Glutamatergic neuron (in vitro differentiated cells): Measurements from ENCODE around the gene UTY. TPM values are rescaled to one million over a fixed set of nuclear protein-coding genes. Genes with fewer than 3 reads are reported as not detected.
A peak's percentile ranks its signal among the peaks of the same experiment; 100 is the strongest.

Experiments
- DNase-seq: peaks from one replicate; pipeline ENCODE4 v3.0.0; 2022
- H3K27ac Mint-ChIP-seq: one replicate; pipeline ENCODE4 v1.8.0; 2020; ENCODE audit warnings: mild to moderate bottlenecking, mixed read lengths, inconsistent platforms; ENCODE audit not compliant: unreplicated experiment
- H3K27me3 Mint-ChIP-seq: one replicate; pipeline ENCODE4 v1.8.0; 2020; ENCODE audit warnings: mild to moderate bottlenecking, moderate library complexity, mixed read lengths, inconsistent platforms; ENCODE audit not compliant: unreplicated experiment
- H3K36me3 Mint-ChIP-seq: one replicate; pipeline ENCODE4 v1.8.0; 2020; ENCODE audit warnings: mild to moderate bottlenecking, mixed read lengths, inconsistent platforms; ENCODE audit not compliant: unreplicated experiment
- H3K4me1 Mint-ChIP-seq: one replicate; pipeline ENCODE4 v1.8.0; 2020; ENCODE audit warnings: mild to moderate bottlenecking, low read depth, mixed read lengths, inconsistent platforms; ENCODE audit not compliant: unreplicated experiment
- H3K4me3 Mint-ChIP-seq: one replicate; pipeline ENCODE4 v1.8.0; 2020; ENCODE audit warnings: mild to moderate bottlenecking, mixed read lengths, inconsistent platforms; ENCODE audit not compliant: unreplicated experiment
- H3K9me3 Mint-ChIP-seq: one replicate; pipeline ENCODE4 v1.8.0; 2020; ENCODE audit warnings: mild to moderate bottlenecking, moderate library complexity, mixed read lengths, inconsistent platforms; ENCODE audit not compliant: unreplicated experiment
- CTCF ChIP-seq: fragments of 200-600 bp; sonication (generic); IDR thresholded peaks from one replicate; pipeline ENCODE4 v1.5.0; 2021; ENCODE audit not compliant: partially characterized antibody, unreplicated experiment
- total RNA-seq: library from RNA; stranded (reverse); fragmentation: NEBNext Ultra II Directional; extraction: Animal tissue kit (Norgen Biotek cat#: 25700); gene quantifications from one replicate; pipeline ENCODE4 v1.2.1, GENCODE V29; 2021; ENCODE audit not compliant: unreplicated experiment

The UTY gene
- total RNA-seq, 1 donor from 2014 or later: 28.1 TPM

- peaks cover 1% of the 10 kb centered on the region for H3K9me3 Mint-ChIP-seq
- no peak for TF ChIP-seq CTCF
- no peak overlapping the region for H3K27ac Mint-ChIP-seq
- no peak for DNase-seq
- peaks cover 6% of the 10 kb centered on the region for H3K4me1 Mint-ChIP-seq
- no peak overlapping the region for H3K4me3 Mint-ChIP-seq
- peaks cover 2% of the 10 kb centered on the region for H3K27me3 Mint-ChIP-seq
- peaks cover 8% of the 10 kb centered on the region for H3K36me3 Mint-ChIP-seq
Measured at GRCh38 chrY:13435206-13435967, 44.4 kb downstream of the UTY start.

- Mint-ChIP-seq H3K9me3 (peaks cover 1% of the 10 kb centered on the region), H3K4me1 (peaks cover 6% of the 10 kb centered on the region), H3K4me3 (no peak overlapping the region), H3K36me3 (peaks cover 21% of the 10 kb centered on the region), H3K27ac (no peak overlapping the region), H3K27me3 (peaks cover 6% of the 10 kb centered on the region)
- no peak for DNase-seq
- TF ChIP-seq CTCF: no peak
Measured at GRCh38 chrY:13432293-13433025, 47.4 kb downstream of the UTY start.

DNA sequence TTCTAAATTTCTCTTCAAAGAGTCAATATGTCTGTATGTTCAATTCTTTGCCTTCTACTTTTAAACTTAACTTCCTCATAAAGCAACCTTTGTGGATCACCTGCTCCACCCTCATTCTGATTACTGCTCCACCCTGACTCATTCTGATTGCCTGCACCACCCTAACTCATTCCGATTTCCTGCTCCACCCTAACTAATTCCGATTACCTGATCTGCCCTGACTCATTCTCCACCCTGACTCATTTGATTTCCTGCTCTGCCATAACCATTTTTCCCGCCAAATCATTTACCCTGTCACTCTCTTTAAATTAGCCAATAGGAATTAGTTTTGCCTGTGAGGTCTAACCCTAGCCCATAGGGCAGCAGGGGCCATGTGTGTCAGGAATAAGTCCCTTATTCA, 50.3 kb downstream of the UTY start:
- Mint-ChIP-seq H3K4me3 (no peak overlapping the region), H3K36me3 (peaks cover 28% of the 10 kb centered on the region), H3K27me3 (peaks cover 6% of the 10 kb centered on the region), H3K4me1 (no peaks in the 10 kb centered on the region), H3K27ac (no peak overlapping the region), H3K9me3 (no peaks in the 10 kb centered on the region)
- TF ChIP-seq CTCF: no peak
- no peak for DNase-seq

- H3K27ac Mint-ChIP-seq: no peak overlapping the region
- peak overlapping the region; percentile 20 for H3K4me3 Mint-ChIP-seq
- TF ChIP-seq CTCF: no peak
- no peak for DNase-seq
- peaks cover 3% of the 10 kb centered on the region for H3K27me3 Mint-ChIP-seq
- peaks cover 7% of the 10 kb centered on the region for H3K36me3 Mint-ChIP-seq
- no peaks in the 10 kb centered on the region for H3K4me1 Mint-ChIP-seq
- H3K9me3 Mint-ChIP-seq: no peaks in the 10 kb centered on the region
Measured at GRCh38 chrY:13423281-13423732, 56.5 kb downstream of the UTY start.
